GM12801 (cell line): ENCODE data around the gene LRCH3.

Experiments used
- CTCF ChIP-seq: IDR thresholded peaks from one replicate; pipeline ENCODE4 v1.5.1; 2011; ENCODE audit warnings: control low read depth; ENCODE audit not compliant: insufficient read length; ENCODE audit errors: extremely low read depth

The LRCH3 gene

GRCh38 chr3:197802779-197803459 lies 11.9 kb downstream of the LRCH3 start:
- no peak for TF ChIP-seq CTCF

- TF ChIP-seq CTCF = no peak
Observed at GRCh38 chr3:197804511-197804910, 13.5 kb downstream of the LRCH3 start.

- no peak for TF ChIP-seq CTCF
Observed at GRCh38 chr3:197807969-197808587, 17.0 kb downstream of the LRCH3 start.

- no peak for TF ChIP-seq CTCF
Observed at GRCh38 chr3:197809356-197810020, 18.4 kb downstream of the LRCH3 start.

GRCh38 chr3:197810901-197811300 lies 19.8 kb downstream of the LRCH3 start:
- TF ChIP-seq CTCF = no peak

- TF ChIP-seq CTCF = no peak
Observed at GRCh38 chr3:197811343-197811742, 20.3 kb downstream of the LRCH3 start.

GRCh38 chr3:197814372-197814771 lies 23.3 kb downstream of the LRCH3 start:
- no peak for TF ChIP-seq CTCF
